ENCODE results near the gene GABRP. TPM values are rescaled to one million over a fixed set of nuclear protein-coding genes. Genes with fewer than 3 reads are reported as not detected.

GABRP gene
- total and polyA plus RNA-seq, 2 donors (not counting 3 experiments of a cell fraction or from before 2014, with no cell fraction given): 0.66 to 3.0 TPM

DNA sequence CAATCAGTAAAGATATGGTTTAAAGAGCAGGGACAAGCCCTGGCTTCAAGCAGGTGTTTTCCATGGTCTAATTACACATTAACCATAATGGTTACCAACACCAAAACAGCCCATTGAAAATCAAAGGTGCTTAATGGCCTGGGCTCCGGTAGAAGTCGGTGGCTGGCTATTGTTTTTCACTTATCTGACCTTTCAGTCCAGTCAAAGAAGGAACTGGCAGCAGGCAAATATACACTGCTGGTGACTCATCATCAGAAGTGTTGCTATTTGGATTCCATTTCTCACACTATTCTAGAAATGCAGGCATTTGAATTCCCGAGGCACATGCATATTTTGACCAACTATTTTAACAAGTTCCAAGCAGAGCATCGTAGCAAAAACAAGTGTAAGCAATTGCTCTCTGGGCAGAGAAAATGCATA lies 26.3 kb upstream of the GABRP start:
- Histone ChIP-seq H4K20me1 (replicated peaks; ENCODE audit: control insufficient read depth, extremely low read depth, insufficient read depth, low read length) (no peaks in the 10 kb centered on the region), H3K27ac (ENCODE audit: insufficient read depth, low read depth, low read length) (no peak overlapping the region), H3K27me3 (ENCODE audit: control insufficient read depth in 2 of 2, insufficient read depth in 2 of 2, low read length in 2 of 2) (no peaks in the 10 kb centered on the region), H3K79me2 (ENCODE audit: control insufficient read depth, insufficient read depth, low read length) (no peaks in the 10 kb centered on the region), H3K36me3 (ENCODE audit: control insufficient read depth in 2 of 2, extremely low read depth in 1 of 2, insufficient read depth in 2 of 2, low read length in 2 of 2) (no peaks in the 10 kb centered on the region), H2AFZ (ENCODE audit: low read depth, low read length) (no peak overlapping the region), H3K4me3 (replicated peaks in 1 of 3; ENCODE audit: insufficient read depth in 1 of 3, low read depth in 1 of 3, low read length in 3 of 3) (no peak overlapping the region), H3K4me2 (ENCODE audit: insufficient read depth, low read length) (no peak overlapping the region), H3K9me1 (replicated peaks; ENCODE audit: control insufficient read depth, extremely low read depth, insufficient read depth, low read length) (no peaks in the 10 kb centered on the region), H3K9ac (replicated peaks; ENCODE audit: extremely low read depth, insufficient read depth, low read length) (no peak overlapping the region), H3K4me1 (ENCODE audit: control insufficient read depth, extremely low read depth, insufficient read depth, low read length) (peaks cover 11% of the 10 kb centered on the region), H3K9me3 (replicated peaks; ENCODE audit: control insufficient read depth, insufficient read depth, low read length) (no peaks in the 10 kb centered on the region)
- intact Hi-C loops (cut with micrococcal nuclease) (no loop called here), dilution Hi-C loops (cut with MboI; ENCODE audit: extremely low pct_ligation_motif_present, low sequenced_read_pairs) (no loop called here)
- BruUV-seq (replicated peaks): no TSS peak
- peak; percentile 82 for DNase-seq (ENCODE audit: low read depth, low spot score)
- ChIA-PET POLR2A (no interaction called here), CTCF (no interaction called here)
- no peak for TF ChIP-seq GATA2 (IDR thresholded peaks at IDR 0.05; ENCODE audit: insufficient read depth, insufficient read length, low read depth, low read length)
- TF ChIP-seq JUN (IDR thresholded peaks at IDR 0.05; ENCODE audit: borderline replicate concordance, insufficient read depth, insufficient read length, low read depth): peak; percentile 82
- TF ChIP-seq FOS (IDR thresholded peaks at IDR 0.05; ENCODE audit: borderline replicate concordance, insufficient read depth, low read length): peak; percentile 75
- peak; percentile 93 for FAIRE-seq

- H3K4me1 ChIP-seq (ENCODE audit: control insufficient read depth, extremely low read depth, insufficient read depth, low read length): peaks cover 11% of the 10 kb centered on the region
- intact Hi-C loops (cut with micrococcal nuclease) (no loop called here), dilution Hi-C loops (cut with MboI; ENCODE audit: extremely low pct_ligation_motif_present, low sequenced_read_pairs) (no loop called here)
- no peaks in the 10 kb centered on the region for H3K36me3 ChIP-seq (ENCODE audit: control insufficient read depth in 2 of 2, extremely low read depth in 1 of 2, insufficient read depth in 2 of 2, low read length in 2 of 2)
- H3K4me2 ChIP-seq (ENCODE audit: insufficient read depth, low read length): no peak overlapping the region
- H3K27me3 ChIP-seq (ENCODE audit: control insufficient read depth in 2 of 2, insufficient read depth in 2 of 2, low read length in 2 of 2): no peaks in the 10 kb centered on the region
- ChIA-PET CTCF (no interaction called here), POLR2A (no interaction called here)
- H3K9ac ChIP-seq (replicated peaks; ENCODE audit: extremely low read depth, insufficient read depth, low read length): no peak overlapping the region
- H3K27ac ChIP-seq (ENCODE audit: insufficient read depth, low read depth, low read length): no peak overlapping the region
- no peaks in the 10 kb centered on the region for H4K20me1 ChIP-seq (replicated peaks; ENCODE audit: control insufficient read depth, extremely low read depth, insufficient read depth, low read length)
- no peak overlapping the region for H3K4me3 ChIP-seq (replicated peaks in 1 of 3; ENCODE audit: insufficient read depth in 1 of 3, low read depth in 1 of 3, low read length in 3 of 3)
- TF ChIP-seq MAX (IDR thresholded peaks at IDR 0.05; ENCODE audit: insufficient read depth, insufficient read length) (no peak), POLR2A (IDR thresholded peaks at IDR 0.05; ENCODE audit: low read depth, low read length) (no peak), JUN (IDR thresholded peaks at IDR 0.05; ENCODE audit: borderline replicate concordance, insufficient read depth, insufficient read length, low read depth) (no peak), GATA2 (IDR thresholded peaks at IDR 0.05; ENCODE audit: insufficient read depth, insufficient read length, low read depth, low read length) (no peak), FOS (IDR thresholded peaks at IDR 0.05; ENCODE audit: borderline replicate concordance, insufficient read depth, low read length) (no peak), CTCF (IDR thresholded peaks at IDR 0.05; ENCODE audit: extremely low read depth in 1 of 2, insufficient read depth in 1 of 2, low read depth in 1 of 2, low read length in 2 of 2) (no peak), MYC (IDR thresholded peaks at IDR 0.05; ENCODE audit: low read depth, low read length) (no peak), EZH2 (IDR thresholded peaks at IDR 0.05; ENCODE audit: borderline replicate concordance, low read depth, low read length, severe bottlenecking) (no peak), POLR2AphosphoS5 (IDR thresholded peaks at IDR 0.05; ENCODE audit: insufficient read depth, low read depth, low read length) (no peak)
- FAIRE-seq (no peak), DNase-seq (ENCODE audit: low read depth, low spot score) (no peak)
- H2AFZ ChIP-seq (ENCODE audit: low read depth, low read length): no peak overlapping the region
- no peaks in the 10 kb centered on the region for H3K79me2 ChIP-seq (ENCODE audit: control insufficient read depth, insufficient read depth, low read length)
- no peaks in the 10 kb centered on the region for H3K9me1 ChIP-seq (replicated peaks; ENCODE audit: control insufficient read depth, extremely low read depth, insufficient read depth, low read length)
- BruUV-seq (replicated peaks): no TSS peak
- no peaks in the 10 kb centered on the region for H3K9me3 ChIP-seq (replicated peaks; ENCODE audit: control insufficient read depth, insufficient read depth, low read length)
These were observed 25.9 kb upstream of the GABRP start for GRCh38 chr5:170757669-170758068.

Measured in endothelial cell of umbilical vein (primary cell).